GM23248 (cell line): Measurements from ENCODE around the gene DLG1. TPM values are rescaled to one million over a fixed set of nuclear protein-coding genes. Genes with fewer than 3 reads are reported as not detected.

Experiments used
- DNase-seq: peaks from one replicate; pipeline ENCODE4 v3.0.0-alpha.2; 2015
- H2AFZ ChIP-seq: fragments of 200-600 bp; sonication (generic); 2 replicates; pipeline ENCODE4 v1.6.1; 2016; ENCODE audit warnings: antibody characterized with exemption
- H3F3A ChIP-seq: fragments of 200-600 bp; sonication (generic); 2 replicates; pipeline ENCODE4 v1.6.1; 2016; ENCODE audit warnings: mild to moderate bottlenecking, antibody characterized with exemption, mixed run types; ENCODE audit not compliant: insufficient read depth
- H3K27ac ChIP-seq: fragments of 200-600 bp; sonication (generic); 2 replicates; pipeline ENCODE4 v1.5.1; 2016; ENCODE audit warnings: mild to moderate bottlenecking
- H3K27me3 ChIP-seq: fragments of 200-600 bp; sonication (generic); replicated peaks from 2 replicates; pipeline ENCODE4 v1.6.1; 2016; ENCODE audit warnings: mild to moderate bottlenecking; ENCODE audit not compliant: insufficient read depth
- H3K36me3 ChIP-seq: fragments of 200-600 bp; sonication (generic); 2 replicates; pipeline ENCODE4 v1.6.1; 2016; ENCODE audit warnings: low read depth, mild to moderate bottlenecking
- H3K4me1 ChIP-seq: fragments of 200-600 bp; sonication (generic); 2 replicates; pipeline ENCODE4 v1.6.1; 2016; ENCODE audit warnings: mild to moderate bottlenecking; ENCODE audit not compliant: insufficient read depth
- H3K4me2 ChIP-seq: fragments of 200-600 bp; sonication (generic); one replicate; pipeline ENCODE4 v1.6.1; 2016; ENCODE audit warnings: mild to moderate bottlenecking; ENCODE audit not compliant: unreplicated experiment
- H3K4me3 ChIP-seq: fragments of 200-600 bp; sonication (generic); 2 replicates; pipeline ENCODE4 v1.5.1; 2016; ENCODE audit warnings: mild to moderate bottlenecking
- H3K79me2 ChIP-seq: fragments of 200-600 bp; sonication (generic); 2 replicates; pipeline ENCODE4 v1.6.1; 2016; ENCODE audit warnings: mild to moderate bottlenecking; ENCODE audit not compliant: insufficient read depth
- H3K9ac ChIP-seq: fragments of 200-600 bp; sonication (generic); 2 replicates; pipeline ENCODE4 v1.6.1; 2016; ENCODE audit warnings: mild to moderate bottlenecking
- H3K9me2 ChIP-seq: fragments of 200-600 bp; sonication (generic); 2 replicates; pipeline ENCODE4 v1.6.1; 2016; ENCODE audit warnings: mixed run types, mild to moderate bottlenecking, moderate library complexity; ENCODE audit not compliant: insufficient read depth
- H3K9me3 ChIP-seq: fragments of 200-600 bp; sonication (generic); one replicate; pipeline ENCODE4 v1.6.1; 2017; ENCODE audit warnings: low read depth
- H4K20me1 ChIP-seq: fragments of 200-600 bp; sonication (generic); 2 replicates; pipeline ENCODE4 v1.6.0; 2016; ENCODE audit not compliant: insufficient read depth
- EZH2 ChIP-seq: fragments of 200-600 bp; sonication (generic); IDR thresholded peaks from 2 replicates; pipeline ENCODE4 v1.6.1; 2018; ENCODE audit warnings: antibody characterized with exemption, mild to moderate bottlenecking; ENCODE audit not compliant: insufficient read depth, poor library complexity, severe bottlenecking
- EZH2phosphoT487 ChIP-seq: fragments of 200-600 bp; sonication (generic); IDR thresholded peaks from 2 replicates; pipeline ENCODE4 v1.6.1; 2018; ENCODE audit warnings: antibody characterized with exemption, moderate library complexity, mild to moderate bottlenecking, low read depth; ENCODE audit not compliant: insufficient read depth
- WGBS, 2 experiments: methylation state at CpG; one replicate each; pipeline ENCODE4 v1.1.6; 2015 to 2017; ENCODE audit warnings: low lambda C conversion rate in 2 of 2, low coverage in 1 of 2; ENCODE audit errors: missing lambda C conversion rate in 2 of 2; 5-methylcytosine and 5-hydroxymethylcytosine counted together
- in situ Hi-C: fragments of 300-500 bp; cut with MboI; formaldehyde crosslinking; loops from 2 replicates; pipeline ENCODE4 v1.15.0; 2020
- polyA plus RNA-seq: library from polyadenylated mRNA; unstranded; fragments of >200 nt; fragmentation: Nextera tagmentation; extraction: Ambion mirVana; gene quantifications from 2 replicates; pipeline ENCODE4 v1.2.1, GENCODE V29; 2016
- total RNA-seq: library from RNA; depleted of rRNA; stranded (reverse); fragments of >200 nt; shearing (Covaris generic); gene quantifications from 2 replicates; pipeline ENCODE4 v1.2.3, GENCODE V29; 2014

DLG1 gene
- total and polyA plus RNA-seq, 2 experiments from 2014 or later = 23.2 to 45.9 TPM

DNA sequence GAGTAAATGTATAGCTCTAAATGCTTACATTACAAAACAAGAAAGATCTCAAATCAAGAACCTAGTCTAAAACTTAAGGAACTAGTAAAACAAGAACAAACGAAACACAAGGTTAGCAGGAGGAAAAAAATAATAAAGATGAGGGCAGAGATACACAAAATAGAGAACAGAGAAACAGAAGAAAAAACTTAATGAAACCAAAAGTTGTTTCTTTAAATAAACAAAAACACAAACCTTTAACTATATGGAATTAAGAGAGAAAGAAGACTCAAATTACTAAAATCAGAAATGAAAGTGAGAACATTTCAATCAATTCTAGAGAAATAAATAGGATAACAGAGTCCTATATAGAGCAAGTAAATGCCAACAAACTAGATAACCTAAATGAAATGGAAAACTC is 59.6 kb downstream of the DLG1 start:
- Histone ChIP-seq H2AFZ (no peak overlapping the region), H3K9me2 (no peaks in the 10 kb centered on the region), H3K4me2 (no peak overlapping the region), H3K4me3 (no peak overlapping the region), H3K4me1 (no peaks in the 10 kb centered on the region), H3K9ac (no peak overlapping the region), H3K79me2 (peaks cover 100% of the 10 kb centered on the region), H3K36me3 (peaks cover 6% of the 10 kb centered on the region; the same call in 1 of the 2 replicates), H3K27ac (no peak overlapping the region), H3F3A (peaks cover 9% of the 10 kb centered on the region; the same call in 1 of the 2 replicates), H4K20me1 (0 out of 2 replicates have a peak, but pooled peaks cover 14% of the 10 kb centered on the region), H3K27me3 (no peaks in the 10 kb centered on the region), H3K9me3 (peaks cover 15% of the 10 kb centered on the region)
- TF ChIP-seq EZH2 (no peak), EZH2phosphoT487 (no peak)
- 89 to 100% methylated on average over 1 of the region's 1 CpG for WGBS, 2 experiments
- in situ Hi-C loops = no loop called here
- no peak for DNase-seq

GRCh38 chr3:197237897-197238296 is 60.5 kb downstream of the DLG1 start:
- Histone ChIP-seq H3K9ac (no peak overlapping the region), H3K4me2 (no peak overlapping the region), H3K36me3 (peaks cover 6% of the 10 kb centered on the region; the same call in 1 of the 2 replicates), H3F3A (peaks cover 9% of the 10 kb centered on the region; the same call in 1 of the 2 replicates), H3K9me2 (no peaks in the 10 kb centered on the region), H3K9me3 (peaks cover 6% of the 10 kb centered on the region), H3K4me3 (no peak overlapping the region), H3K4me1 (no peaks in the 10 kb centered on the region), H3K79me2 (peaks cover 100% of the 10 kb centered on the region), H4K20me1 (peaks cover 21% of the 10 kb centered on the region; the same call in 1 of the 2 replicates), H2AFZ (no peak overlapping the region), H3K27me3 (no peaks in the 10 kb centered on the region), H3K27ac (no peak overlapping the region)
- TF ChIP-seq EZH2 (no peak), EZH2phosphoT487 (no peak)
- DNase-seq = no peak
- in situ Hi-C loops = no loop called here
- 76 to 93% methylated on average over 4 of the region's 4 CpGs for WGBS, 2 experiments

- H3K27ac ChIP-seq = no peak overlapping the region
- WGBS, 2 experiments = 96 to 98% methylated on average over 4 of the region's 4 CpGs
- in situ Hi-C loops = no loop called here
- DNase-seq = no peak
- peaks cover 2% of the 10 kb centered on the region for H3K9me3 ChIP-seq
- no peak overlapping the region for H3K4me2 ChIP-seq
- H4K20me1 ChIP-seq = peaks cover 25% of the 10 kb centered on the region; the same call in 1 of the 2 replicates
- H2AFZ ChIP-seq = no peak overlapping the region
- peaks cover 9% of the 10 kb centered on the region; the same call in 1 of the 2 replicates for H3F3A ChIP-seq
- H3K9me2 ChIP-seq = no peaks in the 10 kb centered on the region
- H3K4me3 ChIP-seq = no peak overlapping the region
- no peak overlapping the region for H3K9ac ChIP-seq
- H3K4me1 ChIP-seq = no peaks in the 10 kb centered on the region
- peaks cover 6% of the 10 kb centered on the region; the same call in 1 of the 2 replicates for H3K36me3 ChIP-seq
- TF ChIP-seq EZH2 (no peak), EZH2phosphoT487 (no peak)
- H3K27me3 ChIP-seq = no peaks in the 10 kb centered on the region
- peaks cover 100% of the 10 kb centered on the region for H3K79me2 ChIP-seq
Observed at GRCh38 chr3:197236362-197236761, 62.0 kb downstream of the DLG1 start.

DNA sequence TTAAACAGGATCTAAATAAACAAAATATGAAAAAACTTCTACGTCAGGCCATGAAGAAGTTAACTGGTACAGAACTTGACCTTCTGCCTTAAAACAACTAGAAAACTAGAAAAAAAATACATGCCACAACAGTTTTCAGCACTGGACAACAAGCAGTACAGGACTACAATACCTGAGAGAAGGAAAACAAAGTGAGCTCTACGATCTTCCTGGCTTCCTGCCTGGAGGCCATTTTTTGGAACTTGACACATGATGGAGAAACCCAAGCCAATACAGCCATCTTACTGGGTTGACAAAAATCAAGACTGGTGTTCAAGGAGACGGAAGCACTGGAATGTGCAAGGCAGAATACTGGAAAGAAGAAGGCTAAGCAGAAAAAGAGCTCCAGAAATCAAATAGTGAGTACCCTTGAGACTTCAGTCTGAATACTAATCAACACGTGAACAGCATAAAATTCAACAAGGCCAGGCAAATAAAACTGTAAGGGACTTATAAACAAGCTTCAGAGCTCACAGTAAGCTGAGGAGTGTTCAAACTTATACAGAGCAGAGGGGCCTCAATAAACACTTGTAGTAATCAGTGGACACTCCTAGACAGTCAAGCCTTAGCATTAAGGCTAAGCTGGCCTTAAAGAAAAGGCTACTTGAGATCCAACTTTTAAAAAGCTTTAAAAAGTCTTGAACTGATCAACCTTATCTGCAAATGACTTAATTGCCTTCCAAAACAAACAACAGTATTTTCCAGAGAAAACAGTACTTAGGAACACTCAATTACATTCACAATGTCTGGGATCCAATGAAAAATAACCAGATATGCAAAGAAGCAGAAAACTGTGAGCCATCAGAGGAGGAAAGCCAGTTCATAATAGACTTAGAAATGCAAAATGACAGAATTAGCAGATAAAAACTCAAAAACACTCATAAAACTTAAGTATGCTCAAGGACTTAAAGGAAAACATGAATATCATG is 63.2 kb downstream of the DLG1 start:
- 96 to 99% methylated on average over 4 of the region's 4 CpGs for WGBS, 2 experiments
- no peak for TF ChIP-seq EZH2
- no peak for TF ChIP-seq EZH2phosphoT487
- H4K20me1 ChIP-seq = peaks cover 21% of the 10 kb centered on the region; the same call in 1 of the 2 replicates

More for the DNA sequence above, 63.2 kb downstream of the DLG1 start:
- no peak overlapping the region for H3K27ac ChIP-seq
- H3K9ac ChIP-seq = no peak overlapping the region
- peaks cover 6% of the 10 kb centered on the region; the same call in 1 of the 2 replicates for H3K36me3 ChIP-seq
- H3K4me3 ChIP-seq = no peak overlapping the region
- peaks cover 100% of the 10 kb centered on the region for H3K79me2 ChIP-seq
- in situ Hi-C loops = no loop called here
- no peaks in the 10 kb centered on the region for H3K9me3 ChIP-seq
- H3K4me2 ChIP-seq = no peak overlapping the region
- no peaks in the 10 kb centered on the region for H3F3A ChIP-seq
- H2AFZ ChIP-seq = no peak overlapping the region
- no peaks in the 10 kb centered on the region for H3K27me3 ChIP-seq
- H3K9me2 ChIP-seq = no peaks in the 10 kb centered on the region
- no peaks in the 10 kb centered on the region for H3K4me1 ChIP-seq
- no peak for DNase-seq
